Neural progenitor cell (in vitro differentiated cells): ENCODE measurements around the gene RNF125.

Experiments used
- CTCF ChIP-seq: fragments of 200-600 bp; sonication (generic); IDR thresholded peaks from 2 replicates; pipeline ENCODE4 v1.5.1; 2017; ENCODE audit warnings: antibody characterized with exemption, mild to moderate bottlenecking
- EZH2 ChIP-seq: fragments of 200-600 bp; sonication (generic); IDR thresholded peaks from 2 replicates; pipeline ENCODE4 v1.6.1; 2017; ENCODE audit warnings: antibody characterized with exemption, mild to moderate bottlenecking, moderate library complexity

- TF ChIP-seq EZH2 (no peak), CTCF (no peak)
Observed at GRCh38 chr18:32086881-32087280, 68.3 kb downstream of the RNF125 start.
